Epidermal melanocyte (primary cell): ENCODE data around the gene FADS3.

Experiments
- DNase-seq: peaks from one replicate; pipeline ENCODE4 v3.0.0; 2011; ENCODE audit warnings: low spot score; ENCODE audit not compliant: insufficient read length

The FADS3 gene

DNA sequence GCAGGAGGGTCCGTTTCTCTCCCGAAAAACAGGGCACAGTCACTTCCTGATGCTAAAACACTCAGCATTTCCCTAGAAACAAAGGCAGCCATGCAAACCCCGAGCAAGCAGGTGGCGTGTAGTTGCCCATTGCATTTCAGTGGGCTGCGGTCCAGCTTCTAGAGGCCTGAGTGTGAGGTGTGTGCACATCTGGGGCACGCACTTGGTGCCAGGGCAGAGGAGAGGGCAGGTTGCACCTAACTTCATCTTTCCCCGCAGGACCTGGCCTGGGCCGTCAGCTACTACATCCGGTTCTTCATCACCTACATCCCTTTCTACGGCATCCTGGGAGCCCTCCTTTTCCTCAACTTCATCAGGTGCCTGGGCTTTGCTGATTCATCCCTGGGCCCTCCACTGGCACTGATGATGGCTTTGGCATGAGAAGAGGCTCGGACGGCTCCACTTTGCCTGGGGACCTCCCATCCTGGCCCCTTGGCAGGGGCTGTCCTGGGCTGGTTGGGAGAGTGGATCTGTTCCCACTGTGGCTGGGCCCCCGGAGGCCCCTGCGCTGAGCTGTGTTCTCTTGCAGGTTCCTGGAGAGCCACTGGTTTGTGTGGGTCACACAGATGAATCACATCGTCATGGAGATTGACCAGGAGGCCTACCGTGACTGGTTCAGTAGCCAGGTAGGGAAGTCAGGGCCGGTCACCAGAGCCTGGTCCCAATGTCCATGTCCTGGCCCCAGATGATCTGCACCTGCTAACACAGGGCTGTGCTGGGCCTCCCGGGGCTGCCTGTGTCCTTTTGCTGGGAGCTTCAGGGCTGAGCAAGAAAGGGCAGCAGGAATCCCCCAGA lies 28.4 kb downstream of the FADS3 start:
- no peak for DNase-seq

GRCh38 chr11:61861634-61862033 lies 29.7 kb downstream of the FADS3 start:
- DNase-seq: no peak

DNA sequence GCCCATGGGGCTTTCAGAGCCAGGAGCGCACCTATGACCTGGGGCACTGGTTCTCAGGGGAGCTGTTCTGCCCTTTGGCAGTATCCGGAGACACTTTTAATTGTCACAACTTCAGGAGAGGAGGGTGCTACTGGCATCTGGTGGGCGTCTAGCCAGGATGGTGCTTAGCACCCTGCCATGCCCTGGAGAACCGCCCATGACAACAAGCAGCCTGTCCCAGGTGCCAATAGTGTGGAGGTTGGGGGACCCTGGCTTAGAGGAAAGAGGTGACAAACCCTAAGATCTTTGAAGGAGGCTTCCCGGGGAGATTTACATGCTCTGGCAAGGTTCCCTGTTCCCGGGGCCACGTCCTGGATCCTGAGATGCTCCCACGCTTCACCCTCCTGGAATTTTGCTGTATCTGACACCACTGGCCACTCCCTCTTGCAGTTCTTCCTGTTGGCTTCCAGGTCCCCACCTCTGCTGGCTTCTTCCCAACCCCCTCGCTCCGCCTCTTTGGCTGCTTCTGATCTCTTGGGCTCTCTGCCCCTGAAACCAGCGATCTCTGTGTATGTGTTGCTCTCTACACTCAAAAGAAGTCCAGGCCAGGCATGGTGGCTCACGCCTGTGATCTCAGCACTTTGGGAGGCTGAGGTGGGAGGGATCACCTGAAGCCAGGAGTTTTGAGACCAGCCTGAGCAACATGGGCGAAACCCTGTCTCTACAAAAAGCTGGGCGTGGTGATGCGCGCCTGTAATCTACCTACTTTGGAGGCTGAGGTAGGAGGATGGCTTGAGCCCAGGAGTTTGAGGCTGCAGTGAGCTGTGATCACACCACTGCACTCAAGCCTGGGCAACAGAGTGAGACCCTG lies 31.1 kb downstream of the FADS3 start:
- no peak for DNase-seq

GRCh38 chr11:61855939-61856680 lies 35.2 kb downstream of the FADS3 start:
- no peak for DNase-seq

- DNase-seq: no peak
These were observed 36.2 kb downstream of the FADS3 start for GRCh38 chr11:61854966-61855714.

DNA sequence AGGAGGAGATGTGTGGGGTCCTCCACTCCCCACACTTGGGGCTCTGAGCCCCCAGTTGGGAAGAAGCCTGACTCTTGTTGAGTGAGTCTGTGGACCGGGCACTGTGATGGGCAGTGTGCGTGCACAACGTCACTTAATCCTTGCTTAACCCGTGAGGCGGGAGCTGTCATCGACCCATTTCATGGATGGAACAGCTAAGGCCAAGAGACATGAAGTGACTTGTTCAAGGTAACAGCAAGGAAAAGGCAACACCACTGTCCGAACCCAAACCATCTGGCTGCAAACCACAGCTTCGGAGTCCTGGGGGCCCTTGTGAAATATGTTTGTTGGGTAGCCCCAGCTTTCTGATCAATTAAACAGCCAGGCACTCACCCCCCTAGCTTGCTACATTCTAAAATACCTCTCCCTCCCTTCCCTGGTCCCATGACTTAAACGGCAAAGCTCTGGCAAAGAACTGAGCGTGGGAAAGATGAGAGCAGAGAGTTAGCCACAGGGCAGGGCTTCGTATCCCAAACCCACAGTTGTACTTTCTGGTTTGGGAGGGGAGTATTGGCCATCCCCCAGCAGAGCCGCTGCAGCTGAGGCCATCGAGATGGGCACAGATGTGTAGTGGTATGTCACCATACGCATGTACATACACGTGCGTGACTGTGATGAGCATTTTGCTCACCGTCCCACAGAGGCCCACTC lies 37.0 kb downstream of the FADS3 start:
- no peak for DNase-seq

- no peak for DNase-seq
These were observed 37.6 kb downstream of the FADS3 start for GRCh38 chr11:61853698-61854169.

DNA sequence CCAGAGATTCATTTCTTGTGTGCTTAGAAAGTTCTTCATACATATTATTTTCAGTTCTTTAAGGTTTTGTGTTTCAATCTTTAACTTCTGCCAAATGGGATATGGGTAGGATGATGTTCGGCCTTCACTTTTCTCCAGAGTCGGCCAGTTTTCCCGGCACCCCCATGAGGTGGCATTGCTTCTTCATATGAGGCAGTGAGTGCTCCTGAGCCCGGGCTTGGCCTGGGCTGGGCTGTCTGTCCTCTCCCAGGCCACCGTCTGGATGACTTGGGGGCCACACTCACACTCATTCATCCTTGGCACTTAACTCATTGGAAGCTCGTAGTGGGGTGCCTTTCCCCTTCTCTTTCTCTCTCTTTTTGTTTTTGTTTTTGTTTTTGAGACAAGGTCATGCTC lies 39.4 kb downstream of the FADS3 start:
- no peak for DNase-seq

DNA sequence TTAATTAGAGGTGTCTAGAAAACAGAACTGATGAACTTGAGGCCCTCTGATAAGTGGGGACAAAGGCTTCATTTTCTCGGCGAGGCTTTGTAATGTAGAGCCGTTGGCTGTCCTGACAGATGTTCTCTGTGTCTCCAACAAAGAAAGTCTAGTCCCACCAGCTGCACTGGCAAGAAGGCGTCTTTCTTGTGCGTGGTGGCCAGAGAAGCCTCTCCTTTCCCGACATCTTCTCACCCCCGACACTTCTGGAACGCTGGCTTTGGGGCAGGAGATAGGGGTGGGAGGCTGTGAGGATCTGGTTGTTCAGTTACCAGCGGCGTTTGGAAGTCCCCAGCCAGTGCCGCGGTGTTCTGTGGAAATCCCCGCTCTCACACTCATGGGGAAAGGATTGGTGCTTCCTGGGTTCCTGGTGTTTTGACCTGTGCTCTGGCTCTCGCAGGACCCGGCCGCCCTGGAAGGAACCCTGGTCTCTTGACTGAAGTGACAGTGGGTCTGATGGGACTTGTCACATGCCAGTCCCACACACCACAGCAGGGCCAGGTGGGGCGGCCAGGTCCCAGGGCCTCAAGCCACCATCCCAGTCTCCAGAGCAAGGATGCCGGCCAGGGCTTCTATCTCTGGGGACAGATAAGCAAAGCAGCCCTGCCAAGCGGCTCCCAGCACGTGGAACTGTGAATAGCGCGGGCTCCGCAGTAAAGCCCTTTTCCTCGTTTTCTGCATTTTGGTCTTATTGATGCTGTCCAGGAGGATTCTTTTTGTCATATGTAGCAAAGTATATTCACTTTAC lies 40.0 kb downstream of the FADS3 start:
- no peak for DNase-seq

DNA sequence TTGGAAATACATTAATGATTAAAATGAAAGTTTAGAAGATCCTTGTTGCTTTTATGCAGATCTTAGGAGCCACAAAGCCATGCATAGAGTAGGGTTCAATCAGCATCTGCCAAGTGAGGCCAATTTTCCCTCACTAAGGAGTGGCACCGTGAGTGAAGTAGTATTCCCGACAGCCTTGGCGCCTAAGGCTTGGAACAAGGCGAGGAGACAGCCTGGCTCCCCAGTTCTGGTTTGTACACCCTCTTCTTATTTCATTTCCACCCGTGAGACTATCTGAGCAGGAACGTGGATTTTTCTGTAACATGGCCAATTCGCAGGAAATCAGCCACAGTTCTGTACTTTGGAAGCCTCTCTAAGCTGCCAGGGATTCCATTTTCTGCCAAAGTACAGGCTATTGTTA lies 40.7 kb downstream of the FADS3 start:
- no peak for DNase-seq

GRCh38 chr11:61848631-61849030 lies 42.7 kb downstream of the FADS3 start:
- DNase-seq: no peak

DNA sequence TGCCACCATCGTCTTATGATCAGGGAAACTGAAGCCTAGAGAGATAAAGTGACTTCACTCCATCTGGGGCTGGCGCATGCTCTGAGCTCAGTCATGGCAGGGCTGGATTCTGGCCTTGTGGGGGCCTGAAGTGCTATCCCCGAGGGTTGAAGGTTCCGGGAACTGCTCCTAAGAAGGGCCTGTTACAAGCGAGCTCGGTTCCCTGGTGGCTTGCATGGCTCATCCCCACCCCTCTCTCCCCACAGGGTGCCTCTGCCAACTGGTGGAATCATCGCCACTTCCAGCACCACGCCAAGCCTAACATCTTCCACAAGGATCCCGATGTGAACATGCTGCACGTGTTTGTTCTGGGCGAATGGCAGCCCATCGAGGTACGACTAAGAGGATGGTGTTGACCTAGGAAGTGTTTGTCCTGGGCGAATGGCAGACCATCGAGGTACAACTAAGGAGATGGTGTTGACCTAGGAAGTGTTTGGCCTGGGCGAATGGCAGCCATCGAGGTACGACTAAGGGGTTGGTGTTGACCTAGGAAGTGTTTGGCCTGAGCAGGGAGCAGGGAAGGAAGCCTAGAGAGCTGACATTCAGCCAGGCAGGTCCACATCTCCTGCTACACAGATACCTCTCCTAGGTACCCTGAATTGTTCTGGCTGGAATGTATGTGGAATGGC lies 43.3 kb downstream of the FADS3 start:
- no peak for DNase-seq

GRCh38 chr11:61846362-61847020 lies 44.9 kb downstream of the FADS3 start:
- DNase-seq: no peak

- DNase-seq: no peak
These were observed 46.3 kb downstream of the FADS3 start for GRCh38 chr11:61844909-61845565.

- no peak for DNase-seq
These were observed 48.9 kb downstream of the FADS3 start for GRCh38 chr11:61842528-61842820.

- no peak for DNase-seq
These were observed 49.5 kb downstream of the FADS3 start for GRCh38 chr11:61841636-61842527.

GRCh38 chr11:61840371-61840770 lies 51.0 kb downstream of the FADS3 start:
- no peak for DNase-seq
